IMR-90 (cell line): Measurements from ENCODE around the gene DSCAML1. TPM values are rescaled to one million over a fixed set of nuclear protein-coding genes. Genes with fewer than 3 reads are reported as not detected.

ENCODE experiments used
- ATAC-seq: fragments of 200-7000 bp; cut with Tn5 transposase; 2 replicates; pipeline ENCODE4 v1.9.1; 2020; ENCODE audit warnings: low read depth, mild to moderate bottlenecking, moderate library complexity
- BruUV-seq: library from RNA; stranded (reverse); fragments of 400-500 nt; replicated peaks from 2 replicates; lab custom pipeline; 2021; lab: Mats Ljungman, UMichigan
- CTCF ChIA-PET: fragments of 300-600 bp; formaldehyde crosslinking; extraction: SDS; loops from one replicate; lab custom pipeline; 2021; ENCODE audit warnings: antibody characterized with exemption; lab: Yijun Ruan, JAX
- POLR2A ChIA-PET: fragments of 300-600 bp; sonication (Branson Sonifier 250); formaldehyde crosslinking; loops from one replicate; lab custom pipeline; 2022; ENCODE audit warnings: antibody characterized with exemption; ENCODE audit not compliant: unreplicated experiment; lab: Charles Lee
- DNase-seq: peaks from one replicate; pipeline ENCODE4 v3.0.0; 2013
- H2AFZ ChIP-seq: replicated peaks from 2 replicates; pipeline ENCODE3; 2013; ENCODE audit warnings: low read length, mild to moderate bottlenecking; ENCODE audit not compliant: poor library complexity
- H2AK5ac ChIP-seq: 2 replicates; pipeline ENCODE4 v1.6.1; 2013; ENCODE audit warnings: low read depth, low read length, inconsistent platforms
- H2AK9ac ChIP-seq: replicated peaks from 2 replicates; pipeline ENCODE3; 2013; ENCODE audit warnings: mild to moderate bottlenecking, low read depth, low read length, moderate library complexity; ENCODE audit not compliant: poor library complexity
- H2BK120ac ChIP-seq: 2 replicates; pipeline ENCODE4 v1.6.1; 2013; ENCODE audit warnings: low read depth, low read length, inconsistent platforms
- H2BK15ac ChIP-seq: 3 replicates; pipeline ENCODE4 v1.6.1; 2013; ENCODE audit warnings: low read depth, low read length, inconsistent platforms
- H2BK20ac ChIP-seq: 2 replicates; pipeline ENCODE4 v1.6.1; 2013; ENCODE audit warnings: low read depth, mild to moderate bottlenecking, inconsistent platforms, low read length, moderate library complexity
- H2BK5ac ChIP-seq: 2 replicates; pipeline ENCODE4 v1.6.1; 2013; ENCODE audit warnings: mild to moderate bottlenecking, low read depth, low read length, inconsistent platforms; ENCODE audit not compliant: poor library complexity, severe bottlenecking
- H3K14ac ChIP-seq: replicated peaks from 2 replicates; pipeline ENCODE4 v1.6.1; 2013; ENCODE audit warnings: low read depth, low read length, inconsistent platforms
- H3K18ac ChIP-seq: 2 replicates; pipeline ENCODE4 v1.6.1; 2013; ENCODE audit warnings: low read depth, low read length, control low read depth
- H3K23ac ChIP-seq: 2 replicates; pipeline ENCODE4 v1.6.1; 2013; ENCODE audit warnings: low read depth, low read length, inconsistent platforms
- H3K27ac ChIP-seq: 2 replicates; pipeline ENCODE4 v1.5.1; 2013; ENCODE audit warnings: mild to moderate bottlenecking, control low read depth, low read length; ENCODE audit not compliant: insufficient read depth
- H3K27me3 ChIP-seq: 2 replicates; pipeline ENCODE4 v1.6.1; 2013; ENCODE audit warnings: low read length; ENCODE audit not compliant: control insufficient read depth, insufficient read depth
- H3K36me3 ChIP-seq: 2 replicates; pipeline ENCODE4 v1.6.1; 2013; ENCODE audit warnings: low read length, mixed read lengths; ENCODE audit not compliant: control insufficient read depth, insufficient read depth
- H3K4ac ChIP-seq: 2 replicates; pipeline ENCODE4 v1.6.1; 2013; ENCODE audit warnings: low read depth, low read length, inconsistent platforms
- H3K4me1 ChIP-seq: 2 replicates; pipeline ENCODE4 v1.6.1; 2013; ENCODE audit warnings: low read length, mixed read lengths; ENCODE audit not compliant: control insufficient read depth, insufficient read depth
- H3K4me2 ChIP-seq: 2 replicates; pipeline ENCODE4 v1.6.1; 2013; ENCODE audit warnings: low read depth, mild to moderate bottlenecking, control low read depth, low read length, moderate library complexity
- H3K4me3 ChIP-seq: 2 replicates; pipeline ENCODE4 v1.5.1; 2013; ENCODE audit warnings: low read depth, mild to moderate bottlenecking, control low read depth, low read length, moderate library complexity; ENCODE audit not compliant: insufficient read depth
- H3K56ac ChIP-seq: 2 replicates; pipeline ENCODE4 v1.6.1; 2013; ENCODE audit warnings: low read length, inconsistent platforms; ENCODE audit not compliant: insufficient read depth; ENCODE audit errors: extremely low read depth
- H3K79me1 ChIP-seq, 2 experiments: 2 replicates each; pipeline ENCODE4 v1.6.1; 2013; ENCODE audit warnings: low read length in 2 of 2, inconsistent platforms in 1 of 2, low read depth in 1 of 2
- H3K9ac ChIP-seq: 2 replicates; pipeline ENCODE4 v1.6.1; 2013; ENCODE audit warnings: low read depth, low read length, control low read depth
- H3K9me1 ChIP-seq: 2 replicates; pipeline ENCODE4 v1.6.1; 2013; ENCODE audit warnings: low read length, inconsistent platforms; ENCODE audit not compliant: insufficient read depth
- H3K9me3 ChIP-seq: 2 replicates; pipeline ENCODE4 v1.6.1; 2013; ENCODE audit warnings: low read length; ENCODE audit not compliant: control insufficient read depth, insufficient read depth
- H4K20me1 ChIP-seq: 2 replicates; pipeline ENCODE4 v1.6.1; 2013; ENCODE audit warnings: low read length, inconsistent platforms; ENCODE audit not compliant: insufficient read depth
- H4K5ac ChIP-seq: 2 replicates; pipeline ENCODE4 v1.6.1; 2013; ENCODE audit warnings: mild to moderate bottlenecking, low read depth, low read length, control low read depth
- H4K8ac ChIP-seq, 2 experiments: 2 replicates each; pipeline ENCODE4 v1.6.1; 2013; ENCODE audit warnings: low read depth in 2 of 2, low read length in 2 of 2, control low read depth in 1 of 2, inconsistent platforms in 1 of 2
- H4K91ac ChIP-seq: 2 replicates; pipeline ENCODE4 v1.6.1; 2013; ENCODE audit warnings: low read depth, low read length, inconsistent platforms; ENCODE audit not compliant: insufficient read depth
- FOS ChIP-seq: fragments of 150-350 bp; IDR thresholded peaks from 2 replicates; pipeline ENCODE4 v1.6.1; 2016; ENCODE audit warnings: low read depth, low read length
- RFX5 ChIP-seq: IDR thresholded peaks from 2 replicates; pipeline ENCODE4 v1.8.0; 2012; ENCODE audit warnings: low read depth, mild to moderate bottlenecking, low read length, moderate library complexity
- WGBS, 2 experiments: methylation state at CpG; one replicate each; pipeline versions ENCODE4 v1.1.5 to v1.1.7; 2013; ENCODE audit warnings: missing lambda C conversion rate in 2 of 2; ENCODE audit not compliant: insufficient read length in 1 of 2; ENCODE audit errors: extremely low coverage in 2 of 2; 5-methylcytosine and 5-hydroxymethylcytosine counted together
- dilution Hi-C: fragments of 300-500 bp; cut with HindIII; formaldehyde crosslinking; loops from one replicate; pipeline ENCODE4 v1.14.3; 2018; ENCODE audit warnings: low sequenced_read_pairs; ENCODE audit not compliant: unreplicated experiment
- in situ Hi-C: fragments of 300-500 bp; cut with MboI; formaldehyde crosslinking; loops from 3 replicates; pipeline ENCODE4 v1.14.3; 2019; ENCODE audit warnings: low sequenced_read_pairs, inconsistent platforms, mixed read lengths
- intact Hi-C: fragments of 100-400 bp; cut with micrococcal nuclease; formaldehyde crosslinking; loops from 2 replicates; pipeline ENCODE4 v1.10.0; 2022
- polyA plus RNA-seq, 3 experiments: library from polyadenylated mRNA; depleted of rRNA; stranded (reverse); fragments of >200 nt; gene quantifications; 2 replicates each; pipeline ENCODE4 v1.2.3, GENCODE V29; 2012; ENCODE audit warnings: low replicate concordance in 1 of 3
- total RNA-seq: library from RNA; depleted of rRNA; stranded (reverse); fragments of >200 nt; gene quantifications from 2 replicates; pipeline ENCODE4 v1.2.3, GENCODE V29; 2012
- TF ChIP-seq, protein P1 (sequence below): conservative IDR thresholded peaks from 2 replicates; pipeline ENCODE4 v1.5.1; 2012; ENCODE audit warnings: mild to moderate bottlenecking, low read depth, low read length, improper control_type of control experiment

The DSCAML1 gene
- total and polyA plus RNA-seq, 2 of the 4 experiments (the other 2 are of a cell fraction): not detected

DNA sequence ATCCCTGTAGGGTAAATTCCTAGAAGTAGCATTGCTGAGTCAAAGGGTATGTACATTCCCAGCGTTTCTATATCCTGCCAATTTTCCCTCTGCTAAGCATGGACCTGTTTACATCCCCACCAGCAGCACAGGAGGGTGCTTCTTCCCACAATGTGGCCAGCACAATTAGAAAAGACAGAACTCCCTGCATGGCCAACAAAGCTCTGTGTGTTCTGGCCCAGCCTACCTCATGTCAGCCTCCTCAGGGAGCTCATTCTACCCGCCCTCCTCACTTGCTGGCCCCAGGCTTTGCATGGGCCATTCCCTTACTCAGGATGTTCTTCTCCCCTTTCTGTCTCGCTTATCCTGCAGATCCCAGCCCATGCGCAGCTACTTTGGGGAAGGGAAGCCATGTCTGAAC lies 186.1 kb downstream of the DSCAML1 start:
- Histone ChIP-seq H3K4me2 (no peak overlapping the region), H3K4me1 (no peaks in the 10 kb centered on the region), H2AK5ac (no peak overlapping the region), H3K4me3 (no peak overlapping the region), H2BK5ac (no peak overlapping the region), H2AFZ (no peak overlapping the region), H3K9me1 (no peaks in the 10 kb centered on the region), H4K5ac (no peak overlapping the region), H4K91ac (no peak overlapping the region), H2BK120ac (no peak overlapping the region), H4K20me1 (no peaks in the 10 kb centered on the region), H3K9ac (no peak overlapping the region), H3K9me3 (no peaks in the 10 kb centered on the region), H2BK15ac (no peak overlapping the region), H3K14ac (no peak overlapping the region), H3K23ac (no peak overlapping the region), H3K18ac (no peak overlapping the region), H4K8ac (no peak overlapping the region), H2AK9ac (peak overlapping the region; percentile 10), H3K56ac (no peak overlapping the region), H3K36me3 (no peaks in the 10 kb centered on the region), H3K27ac (no peak overlapping the region), H3K4ac (no peak overlapping the region), H3K79me1 (no peaks in the 10 kb centered on the region), H3K27me3 (peaks cover 11% of the 10 kb centered on the region), H2BK20ac (no peak overlapping the region)
- TF ChIP-seq FOS (no peak), RFX5 (no peak)
- TF ChIP-seq, protein P1, sequence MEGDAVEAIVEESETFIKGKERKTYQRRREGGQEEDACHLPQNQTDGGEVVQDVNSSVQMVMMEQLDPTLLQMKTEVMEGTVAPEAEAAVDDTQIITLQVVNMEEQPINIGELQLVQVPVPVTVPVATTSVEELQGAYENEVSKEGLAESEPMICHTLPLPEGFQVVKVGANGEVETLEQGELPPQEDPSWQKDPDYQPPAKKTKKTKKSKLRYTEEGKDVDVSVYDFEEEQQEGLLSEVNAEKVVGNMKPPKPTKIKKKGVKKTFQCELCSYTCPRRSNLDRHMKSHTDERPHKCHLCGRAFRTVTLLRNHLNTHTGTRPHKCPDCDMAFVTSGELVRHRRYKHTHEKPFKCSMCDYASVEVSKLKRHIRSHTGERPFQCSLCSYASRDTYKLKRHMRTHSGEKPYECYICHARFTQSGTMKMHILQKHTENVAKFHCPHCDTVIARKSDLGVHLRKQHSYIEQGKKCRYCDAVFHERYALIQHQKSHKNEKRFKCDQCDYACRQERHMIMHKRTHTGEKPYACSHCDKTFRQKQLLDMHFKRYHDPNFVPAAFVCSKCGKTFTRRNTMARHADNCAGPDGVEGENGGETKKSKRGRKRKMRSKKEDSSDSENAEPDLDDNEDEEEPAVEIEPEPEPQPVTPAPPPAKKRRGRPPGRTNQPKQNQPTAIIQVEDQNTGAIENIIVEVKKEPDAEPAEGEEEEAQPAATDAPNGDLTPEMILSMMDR: no peak
- 11% methylated on average over 1 of the region's 4 CpGs; no CpG with 5 or more reads in 1 of the 2 experiments for WGBS, 2 experiments
- dilution Hi-C loops: no loop called here
- in situ Hi-C loops: no loop called here
- CTCF ChIA-PET: interaction anchor here (1.7 kb wide), 1 partner anchor 10 kb away, joined by 7 read pairs; no protein-coding TSS in a partner anchor
- ATAC-seq (no peak), DNase-seq (no peak)
- intact Hi-C loops: no loop called here
- no TSS peak for BruUV-seq
- POLR2A ChIA-PET: no interaction called here
